ENCODE results near the gene RIN1.
"Not testable (repeated sequence)": the region's sequence is repeated elsewhere in the genome, so short reads cannot be mapped to it uniquely, and the experiment has no call there.

Gene RIN1

DNA sequence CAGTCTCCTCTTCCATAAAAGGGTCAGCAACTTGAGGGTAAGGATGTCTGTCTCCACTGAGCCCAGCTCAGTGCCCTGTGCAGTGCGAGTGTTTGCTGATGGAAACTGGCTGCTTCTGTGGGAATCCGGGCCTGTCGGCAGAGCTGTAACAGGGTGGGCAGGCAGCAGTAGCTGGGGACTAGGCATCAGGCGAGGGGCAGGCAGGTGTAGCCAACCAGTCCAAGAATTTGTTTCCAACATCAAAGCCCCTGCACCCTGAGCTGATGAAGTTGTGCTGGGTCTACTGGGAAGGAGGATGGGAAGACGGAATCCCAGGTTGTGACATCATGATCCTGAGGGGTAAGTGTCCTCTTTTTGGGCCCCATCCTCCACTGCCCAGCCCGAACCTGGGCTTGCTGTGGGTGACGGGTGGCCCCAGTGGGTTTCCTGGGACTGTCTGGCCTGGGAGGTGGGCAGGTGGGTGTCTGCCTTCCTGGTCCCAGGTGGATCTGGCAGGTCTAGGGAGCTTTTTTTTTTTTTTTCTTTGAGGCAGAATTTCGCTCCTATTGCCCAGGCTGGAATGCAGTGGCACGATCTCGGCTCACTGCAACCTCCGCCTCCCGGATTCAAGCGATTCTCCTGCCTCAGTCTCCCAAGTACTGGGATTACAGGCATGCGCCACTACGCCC, 24.3 kb upstream of the RIN1 start:
- DNase-seq: no peak

DNA sequence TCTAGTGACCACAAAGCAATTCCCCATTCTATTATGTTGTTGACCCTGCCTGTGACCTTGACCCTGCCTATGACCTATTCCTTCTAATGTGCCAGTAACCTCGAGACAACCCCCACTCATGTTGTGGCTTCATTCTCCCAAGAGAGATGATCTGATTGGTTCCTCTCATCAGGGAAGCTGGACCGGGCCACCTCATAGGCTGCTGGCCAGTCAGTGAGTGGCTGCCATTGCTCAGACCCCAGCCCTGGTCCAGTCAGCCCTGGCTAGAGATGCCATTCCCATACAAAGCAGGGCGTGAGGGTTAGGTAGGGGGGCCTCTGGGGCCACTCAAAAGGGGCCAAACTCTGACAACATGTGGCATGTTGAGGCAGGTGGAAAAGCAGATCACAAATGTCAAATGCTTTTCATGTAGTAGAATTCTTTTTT, 23.4 kb upstream of the RIN1 start:
- no peak for DNase-seq

DNA sequence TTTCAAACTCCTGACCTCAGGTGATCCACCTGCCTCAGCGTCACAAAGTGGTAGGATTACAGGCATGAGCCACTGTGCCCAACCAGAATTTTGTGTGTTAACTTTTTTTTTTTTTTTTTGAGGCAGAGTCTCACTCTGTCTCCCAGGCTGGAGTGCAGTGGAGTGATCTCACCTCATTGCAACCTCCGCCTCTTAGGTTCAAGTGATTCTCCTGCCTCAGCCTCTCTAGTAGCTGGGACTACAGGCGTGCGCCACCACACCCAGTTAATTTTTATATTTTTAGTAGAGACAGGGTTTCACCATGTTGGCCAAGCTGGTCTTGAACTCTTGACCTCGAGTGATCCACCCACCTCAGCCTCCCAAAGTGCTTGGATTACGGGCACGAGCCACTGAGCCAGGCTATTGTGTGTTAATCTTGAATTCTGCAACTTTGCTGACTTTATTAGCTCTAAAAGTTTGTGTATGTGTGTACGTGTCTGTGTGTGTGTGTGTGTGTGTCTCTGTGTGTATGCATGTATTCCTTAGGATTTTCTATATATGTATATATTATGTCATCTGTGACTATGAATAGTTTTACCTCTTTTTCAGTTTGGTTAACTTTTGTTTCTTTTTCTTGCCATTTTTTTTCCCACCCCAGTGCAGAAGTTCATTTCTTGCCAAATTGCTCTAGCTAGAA, 14.5 kb upstream of the RIN1 start:
- DNase-seq: not testable (repeated sequence)

DNA sequence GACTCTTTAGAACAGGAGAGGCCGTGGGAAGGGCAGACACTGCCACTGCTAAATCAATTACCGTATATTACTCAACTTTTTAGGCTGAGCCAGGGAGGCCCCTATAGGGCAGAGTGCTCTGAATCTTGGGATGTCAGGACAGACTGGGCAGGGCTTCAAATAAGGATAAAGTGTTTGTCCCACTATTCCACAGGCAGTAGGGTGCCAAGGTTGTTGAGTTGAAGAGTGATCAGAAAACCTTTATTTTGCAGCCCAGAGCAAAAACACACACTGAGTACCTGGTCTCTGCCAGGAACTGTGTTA, 12.8 kb upstream of the RIN1 start:
- no peak for DNase-seq

DNA sequence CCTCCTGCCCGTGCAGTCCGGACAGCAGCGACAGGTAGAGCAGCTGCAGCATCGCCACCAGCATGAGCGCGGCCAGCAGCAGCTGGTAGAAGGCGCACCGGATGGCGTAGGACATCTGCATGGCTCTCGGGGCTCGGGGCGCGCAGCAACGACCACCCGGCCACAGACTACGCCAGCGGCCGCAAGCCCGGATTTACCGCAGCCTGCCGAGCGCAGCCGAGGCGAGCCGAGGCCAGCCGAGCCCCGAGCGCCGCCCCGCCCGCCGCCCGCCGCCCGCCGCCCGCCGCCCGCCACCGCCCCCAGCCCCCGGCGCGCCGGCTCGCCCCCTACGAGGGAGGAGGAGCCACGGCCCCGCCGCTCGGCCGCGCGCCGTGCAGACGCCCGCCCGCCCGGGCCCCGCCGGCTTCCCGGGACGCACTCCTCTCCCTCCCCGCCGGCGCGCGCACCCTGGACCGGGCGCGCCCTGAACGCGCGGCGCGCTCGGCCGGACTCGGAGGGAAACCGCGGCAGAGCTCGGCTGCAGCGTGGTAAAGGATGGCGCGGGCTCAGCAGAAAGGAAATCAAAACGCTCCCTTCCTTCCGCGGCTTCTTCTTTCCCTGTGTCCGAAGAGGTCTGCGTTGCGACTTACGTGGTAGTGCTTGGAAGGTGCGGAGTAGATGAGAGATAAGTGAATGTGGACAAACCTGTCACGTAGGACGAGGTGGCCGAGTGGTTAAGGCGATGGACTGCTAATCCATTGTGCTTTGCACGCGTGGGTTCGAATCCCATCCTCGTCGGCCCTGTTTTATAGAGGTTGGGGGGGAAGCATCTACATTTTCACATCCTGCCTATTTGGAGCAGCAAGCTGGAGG, 11.4 kb upstream of the RIN1 start, which contains the start of gene B4GAT1:
Gene B4GAT1, minus strand, starts transcription at position 205 of the 852 bp plus-strand sequence. Its CDS starts 84 bp downstream, at position 121.
- peak; percentile 77 for DNase-seq

DNA sequence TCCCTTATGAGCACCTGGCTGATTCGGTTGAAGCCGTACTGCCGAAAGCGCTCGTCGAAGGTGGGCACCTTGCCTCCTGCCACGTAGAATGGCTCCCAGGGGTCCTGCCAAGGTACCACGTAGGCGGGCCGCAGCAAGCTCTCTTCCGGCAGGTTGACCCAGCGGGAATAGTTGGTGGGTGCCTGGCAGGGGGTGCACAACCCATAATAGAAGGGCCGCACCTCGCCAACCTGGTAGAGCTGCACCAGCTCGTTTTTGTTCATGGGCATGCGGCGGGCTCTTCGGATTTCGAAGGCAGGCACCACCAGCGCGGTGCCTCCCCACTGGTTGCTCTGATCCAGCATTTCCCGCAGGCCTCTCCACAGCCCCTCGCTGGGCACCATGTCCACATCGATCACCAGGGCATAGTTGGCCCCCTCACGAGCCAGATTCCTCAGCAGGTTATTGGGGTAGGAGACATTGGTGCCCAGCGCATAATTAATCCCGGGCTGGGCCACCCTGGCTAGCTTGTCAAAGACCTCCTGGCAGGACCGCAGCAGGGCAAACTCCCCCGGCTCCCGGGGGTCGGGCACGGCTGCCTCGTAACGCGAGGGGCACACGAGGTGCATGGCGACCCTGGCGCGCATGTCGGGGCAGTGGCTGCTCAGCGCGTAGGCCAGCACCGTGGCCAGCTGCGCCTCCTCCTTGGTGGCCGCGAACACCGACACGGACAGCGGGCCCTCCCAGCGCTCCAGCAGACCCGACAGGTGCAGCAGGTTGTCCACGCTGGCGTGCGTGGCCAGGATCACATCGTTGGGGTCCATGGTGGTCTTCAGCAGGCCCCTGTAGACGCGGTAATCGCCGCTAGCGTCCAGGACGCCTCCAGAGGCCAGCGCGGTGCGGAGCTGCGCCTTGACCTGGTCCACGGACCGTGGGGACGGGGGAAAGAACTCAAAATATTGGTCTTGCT, 10.5 kb upstream of the RIN1 start:
- DNase-seq: no peak

DNA sequence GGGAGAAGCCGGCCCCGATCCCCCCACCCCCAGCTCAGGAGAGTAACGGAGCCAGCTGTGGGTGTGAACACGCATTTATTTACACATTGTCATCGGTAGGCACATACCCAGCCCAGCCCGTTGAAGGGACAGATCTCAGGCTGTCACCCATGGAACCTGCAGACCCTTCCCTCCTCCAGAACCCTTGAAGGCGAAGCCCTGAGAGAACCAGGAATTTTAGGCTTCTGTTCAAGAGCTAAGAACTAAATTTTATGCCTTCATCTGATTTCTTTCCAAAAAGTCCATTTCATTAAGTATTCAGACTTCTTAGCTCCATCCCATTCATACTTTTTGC, 9.0 kb upstream of the RIN1 start:
- DNase-seq: no peak

DNA sequence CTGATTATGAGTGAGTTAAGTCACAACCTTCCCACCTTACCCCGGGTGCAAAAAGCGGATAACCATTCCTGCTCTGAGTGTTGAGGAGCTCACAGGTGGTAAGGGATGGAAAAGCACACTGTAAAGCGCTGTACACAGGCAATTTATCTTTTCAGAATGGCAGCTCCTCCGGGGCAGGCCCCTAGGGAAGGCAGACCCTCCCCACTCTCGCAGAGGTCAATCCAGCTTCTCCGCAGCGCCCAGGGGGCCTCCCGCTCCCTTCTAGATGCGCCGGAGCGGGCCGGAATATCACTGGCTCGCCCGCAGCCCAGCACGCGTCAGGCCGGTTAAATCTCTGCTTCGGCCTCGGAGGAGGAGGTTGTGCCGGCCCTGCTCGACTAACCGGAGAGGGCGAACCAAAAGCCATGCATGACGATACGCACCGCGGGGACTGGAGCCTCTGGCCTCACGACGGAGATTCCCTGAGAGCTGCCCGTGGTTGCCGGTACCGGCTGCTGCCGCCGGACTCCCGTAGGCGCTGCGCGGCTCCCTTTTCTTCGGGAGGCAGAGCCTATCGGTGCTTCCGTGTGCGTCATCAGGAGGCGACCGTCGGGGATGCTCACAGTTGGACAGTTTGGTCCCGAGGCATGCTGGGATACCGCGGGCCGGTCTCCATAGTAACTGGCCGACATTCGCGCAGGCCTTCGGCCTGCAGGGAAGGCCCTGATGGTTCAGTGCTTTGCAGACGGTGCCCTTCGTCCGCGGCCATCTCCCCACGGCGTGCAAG, 8.5 kb upstream of the RIN1 start, which contains the start of gene BRMS1:
Gene BRMS1, minus strand, starts transcription at position 555 of the 766 bp plus-strand sequence. CDS start 2,870 bp downstream, outside the sequence.
- peak; percentile 94 for DNase-seq

DNA sequence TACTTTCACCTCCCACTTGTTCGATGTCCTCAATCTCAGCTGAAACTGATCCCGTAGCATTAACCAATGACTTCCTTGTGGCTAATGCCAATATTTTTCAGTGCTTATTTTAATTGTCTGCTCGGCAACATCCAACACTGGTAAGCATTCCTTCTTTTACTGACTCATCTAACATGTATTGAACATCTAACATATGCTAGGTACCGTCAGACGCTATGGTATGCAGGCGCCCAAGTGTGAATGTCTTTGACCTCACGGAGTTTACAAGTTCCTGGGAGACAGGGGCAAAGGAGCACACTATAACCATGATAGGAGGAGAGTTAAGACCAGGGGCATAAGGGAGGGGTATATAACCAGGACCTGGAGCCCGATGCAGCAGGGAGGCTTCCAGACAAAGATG, 6.9 kb upstream of the RIN1 start:
- no peak for DNase-seq

DNA sequence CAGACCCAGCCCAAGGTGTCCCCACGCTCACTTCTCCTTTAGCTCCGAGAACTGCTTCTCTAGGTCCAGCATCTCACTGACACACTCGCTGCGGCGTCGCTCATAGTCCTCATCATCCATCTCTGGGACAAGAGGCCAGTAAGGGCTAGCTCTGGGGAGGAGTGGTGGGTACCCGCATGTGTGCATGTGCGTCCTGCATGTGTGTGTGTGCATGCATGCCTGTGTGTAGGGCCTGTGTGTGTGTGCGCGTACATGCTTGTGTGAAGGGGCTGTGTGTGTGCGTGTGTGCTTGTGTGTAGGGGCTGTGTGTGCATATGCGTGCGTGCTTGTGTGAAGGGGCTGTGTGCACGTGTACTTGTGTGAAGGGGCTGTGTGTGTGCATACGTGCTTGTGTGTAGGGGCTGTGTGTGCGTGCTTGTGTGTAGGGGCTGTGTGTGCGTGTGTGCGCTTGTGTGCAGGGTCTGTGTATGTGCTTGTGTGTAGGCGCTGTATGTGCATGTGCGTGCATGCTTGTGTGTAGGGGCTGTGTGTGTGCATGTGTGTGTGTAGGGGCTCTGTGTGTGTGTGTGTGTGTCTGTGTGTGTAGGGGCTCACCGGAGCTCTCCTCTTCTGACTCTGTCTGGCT, 5.4 kb upstream of the RIN1 start:
- DNase-seq: no peak

DNA sequence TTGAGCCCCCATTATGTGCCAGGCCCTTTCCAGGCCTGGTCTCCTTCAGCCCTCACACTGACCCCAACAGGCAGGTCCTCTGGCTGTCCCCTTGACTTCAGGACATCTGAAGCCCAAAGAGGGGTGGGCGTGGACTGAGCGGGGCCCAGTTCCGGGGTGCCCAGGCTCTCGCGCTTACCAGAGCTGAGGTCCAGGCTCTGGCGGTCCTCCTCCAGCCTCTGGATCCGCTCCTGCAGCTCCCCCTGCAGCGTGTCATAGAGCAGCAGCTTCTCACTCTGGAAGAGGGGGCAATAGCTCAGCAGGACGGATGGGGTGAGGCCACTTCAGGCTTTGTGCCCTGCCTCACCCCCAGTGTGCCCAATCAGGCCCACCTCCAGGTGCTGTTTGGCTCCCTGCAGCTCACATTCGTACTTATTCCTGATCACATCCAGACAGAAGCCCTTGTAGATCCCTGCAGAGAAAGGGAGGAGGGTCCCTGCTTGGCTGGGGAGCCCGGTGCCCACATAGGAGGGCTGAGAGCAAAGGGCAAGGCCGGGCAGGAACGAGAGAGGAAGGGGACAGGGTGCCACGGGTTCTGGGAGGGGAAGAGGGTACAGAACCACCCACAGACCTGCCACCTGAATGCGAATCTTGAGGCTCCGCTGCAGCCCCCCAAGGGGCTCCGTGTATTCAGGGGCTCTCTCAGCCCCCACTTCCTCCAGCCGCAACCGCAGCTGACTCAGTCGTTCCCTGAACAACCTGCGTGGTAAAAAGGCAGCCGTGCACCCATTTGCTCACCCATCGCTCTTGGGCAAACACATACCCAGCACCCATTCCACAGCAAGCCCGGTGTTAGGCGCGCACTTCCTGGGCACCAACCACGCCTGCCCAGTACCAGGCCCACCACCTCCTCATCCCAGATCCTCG, 4.6 kb upstream of the RIN1 start:
- no peak for DNase-seq

DNA sequence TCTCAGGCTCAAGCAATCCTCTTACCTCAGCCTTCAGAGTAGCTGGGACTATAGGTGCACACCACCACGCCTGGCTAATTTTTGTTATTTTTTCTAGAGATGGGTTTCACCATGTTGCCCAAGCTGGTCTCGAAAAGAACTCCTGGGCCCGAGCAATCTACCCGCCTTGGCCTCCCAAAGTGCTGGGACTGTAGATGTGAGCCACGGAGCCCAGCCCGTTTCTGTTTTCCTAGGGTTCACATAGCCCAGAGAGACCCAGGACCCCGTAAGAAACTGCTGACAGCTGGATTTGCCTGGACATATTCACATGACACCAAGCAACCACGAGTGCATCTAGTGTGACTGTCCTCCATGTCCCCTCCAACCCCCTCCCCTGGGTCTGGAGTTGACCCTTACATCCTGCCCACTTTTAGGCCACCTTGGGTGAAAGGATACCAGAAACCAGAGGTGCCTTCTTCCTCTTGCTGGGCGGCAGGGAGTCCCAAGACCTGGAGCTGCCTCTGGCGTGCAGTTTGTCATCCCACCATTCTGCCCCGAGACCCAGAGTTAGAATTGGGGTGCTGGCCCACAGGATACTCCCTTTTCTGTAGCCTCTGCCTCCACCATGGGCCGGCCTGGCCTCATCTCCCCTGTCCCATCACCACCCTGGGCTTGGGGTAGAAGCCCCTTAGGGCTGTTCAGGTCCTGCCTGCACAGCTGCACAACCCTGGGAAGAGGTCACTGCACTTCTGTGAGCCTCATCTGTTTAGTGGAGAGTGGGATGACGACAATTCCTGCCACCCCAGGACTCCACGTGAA, 3.7 kb upstream of the RIN1 start:
- no peak for DNase-seq

DNA sequence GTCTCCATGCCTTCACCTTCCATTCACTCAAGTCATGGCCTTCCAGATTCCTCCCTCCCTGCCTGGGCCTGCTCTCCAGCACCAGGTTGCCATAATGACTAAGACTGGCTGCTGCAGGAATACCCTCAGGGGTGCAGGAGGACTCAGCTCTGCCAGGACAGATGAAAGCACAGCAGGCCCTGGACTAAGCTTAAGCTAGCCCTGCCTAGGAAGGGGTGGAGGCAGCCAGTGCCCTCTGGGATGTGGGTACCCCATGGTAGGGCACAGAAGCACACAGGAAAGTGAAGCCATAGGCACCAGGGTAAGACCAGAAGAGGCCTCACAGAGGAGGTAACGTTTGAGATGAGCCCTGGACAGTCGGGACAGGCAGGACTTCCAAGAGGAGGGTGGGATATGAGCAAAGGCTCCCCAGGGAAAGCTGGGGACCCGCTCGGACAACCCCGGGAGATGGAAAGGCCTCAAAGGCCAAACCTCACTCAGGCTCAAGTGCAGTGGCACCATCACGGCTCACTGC, 3.0 kb upstream of the RIN1 start:
- no peak for DNase-seq

DNA sequence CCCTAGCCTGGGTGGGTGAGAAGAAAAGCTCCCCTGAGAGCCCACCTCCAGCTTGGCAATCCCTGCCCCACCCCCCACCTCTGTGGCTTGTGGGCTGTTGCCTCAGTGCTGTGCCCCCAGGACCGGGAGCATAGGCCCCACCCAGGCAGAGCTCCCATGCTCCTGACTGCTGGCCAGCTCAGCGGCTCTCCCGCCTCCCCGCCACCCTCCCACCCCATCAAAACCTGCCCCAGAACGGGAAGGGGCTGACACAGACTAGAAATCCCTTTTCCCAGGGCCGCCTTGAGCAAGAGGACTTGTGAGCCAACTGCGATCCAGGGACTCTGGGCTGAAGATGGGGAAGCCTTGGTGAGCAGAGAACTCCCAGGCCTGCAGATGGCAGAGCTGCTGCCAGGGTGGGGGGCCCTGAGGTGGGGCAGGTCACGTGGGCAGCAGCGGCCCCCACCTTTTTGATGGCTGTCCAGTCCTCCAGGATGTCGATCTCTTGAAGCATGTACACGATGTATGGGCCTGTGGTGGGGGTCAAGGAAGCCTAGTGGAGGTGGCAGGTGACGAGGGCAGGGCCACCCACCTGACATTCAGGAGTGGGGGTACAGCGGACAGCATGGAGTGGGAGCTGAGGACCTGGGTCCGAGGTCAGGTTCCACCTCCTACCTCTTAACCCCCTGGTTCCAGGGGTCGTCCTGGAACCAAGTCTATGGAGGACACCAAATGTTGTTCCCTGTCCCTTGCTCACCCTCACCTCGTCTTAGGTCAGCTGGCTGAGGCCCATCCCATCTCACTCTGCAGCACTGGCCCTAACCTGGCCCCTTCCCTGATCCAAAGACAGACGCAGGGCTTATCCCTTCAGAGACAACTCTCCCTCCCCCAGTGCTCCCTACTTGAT, 2.3 kb upstream of the RIN1 start:
- no peak for DNase-seq

DNA sequence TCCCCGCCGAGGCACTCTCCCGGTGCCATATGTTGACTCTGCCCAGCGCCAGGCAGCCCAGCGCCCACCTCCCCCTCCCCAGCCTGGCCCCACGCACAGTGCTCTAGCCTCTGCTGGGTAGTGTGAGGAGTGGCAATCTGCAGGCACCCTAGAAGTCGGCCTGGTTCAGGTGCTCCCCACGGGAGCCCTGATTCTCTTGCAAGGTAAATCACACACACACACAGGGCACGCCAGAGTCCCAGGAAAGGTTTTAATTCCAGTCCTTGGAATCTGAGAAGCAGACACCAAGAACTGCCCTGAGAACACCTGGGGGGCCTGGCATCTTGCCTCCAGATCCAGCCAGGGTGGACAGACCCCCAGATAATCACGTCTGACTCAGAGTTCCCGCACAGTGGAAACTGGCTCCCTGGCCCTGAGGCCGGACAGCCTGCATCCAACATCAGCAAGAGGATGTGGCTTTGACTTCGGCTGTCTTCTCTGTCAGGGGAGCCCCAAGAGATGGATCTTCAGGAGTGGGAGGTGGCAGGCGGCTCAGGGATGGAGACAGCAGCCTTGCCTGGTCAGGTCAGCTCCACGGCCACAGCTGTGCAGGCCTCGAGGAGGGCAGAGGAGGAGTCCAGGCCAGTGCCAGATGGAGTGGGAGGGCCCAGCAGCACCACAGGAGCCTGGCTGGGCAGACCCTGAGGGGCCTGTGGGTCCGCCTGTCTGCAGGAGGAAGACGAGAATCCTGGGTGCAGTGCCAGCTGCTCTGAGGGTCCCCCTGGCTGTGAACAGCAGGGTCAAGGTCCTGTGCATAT, 1.1 kb upstream of the RIN1 start:
- DNase-seq: no peak

DNA sequence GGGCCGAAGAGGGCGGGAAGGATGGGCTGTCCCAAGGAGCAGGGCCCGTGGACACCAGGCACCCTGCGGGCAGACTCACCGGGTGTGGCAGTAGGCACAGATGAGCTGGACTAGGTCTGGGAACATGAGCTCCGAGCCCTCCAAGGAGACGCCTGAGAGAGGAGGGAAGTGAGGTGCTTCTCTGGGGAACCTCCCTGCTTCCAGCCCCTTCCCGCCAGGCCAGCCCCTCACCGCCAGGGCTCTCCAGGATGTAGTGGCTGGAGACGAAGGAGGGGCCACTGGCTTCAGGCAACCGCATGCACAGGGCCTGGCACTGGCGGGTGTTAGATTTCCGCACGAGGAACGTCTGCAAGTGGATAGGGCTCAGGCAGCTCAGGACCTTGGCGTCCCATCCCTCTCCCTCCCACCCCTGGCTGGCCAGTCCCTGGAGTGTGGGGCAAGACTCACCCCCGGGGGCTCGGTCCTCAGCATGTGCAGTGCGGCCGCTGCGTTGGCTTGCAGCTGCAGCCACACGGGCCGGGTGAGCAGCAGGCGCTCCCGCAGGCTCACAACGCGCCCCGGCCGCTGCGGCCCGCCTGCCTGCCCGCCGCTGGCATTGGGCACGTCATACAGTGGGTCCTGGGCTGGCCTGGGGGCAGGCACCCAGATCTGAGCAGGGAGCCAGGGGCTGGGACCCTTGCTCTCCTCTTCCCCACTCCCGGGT, 552 bp downstream of the RIN1 start:
- DNase-seq: no peak

Data from stimulated activated CD4-positive, alpha-beta T cell treated with anti-CD3 and anti-CD28 coated beads, Interleukin-12 subunit alpha, Interleukin-12 subunit beta, amount 100 ng/mL, for 4 hours (primary cell).